Measurements from ENCODE around the gene PRKCE. TPM values are rescaled to one million over a fixed set of nuclear protein-coding genes. Genes with fewer than 3 reads are reported as not detected.

PRKCE gene
- total and polyA plus RNA-seq, 2 of the 8 experiments (the other 6 are each of a cell fraction or from before 2014, with no cell fraction given), result 0.54 to 2.1 TPM

- Histone ChIP-seq H4K5ac (ENCODE audit: insufficient read length, low read depth, low read length) (no peak overlapping the region), H4K20me1 (replicated peaks in 1 of 2; ENCODE audit: control insufficient read depth in 1 of 2, insufficient read depth in 2 of 2, low read length in 2 of 2) (no peaks in the 10 kb centered on the region), H2BK12ac (ENCODE audit: low read depth, low read length) (no peak overlapping the region), H2BK20ac (ENCODE audit: low read length) (no peak overlapping the region), H3K4me3 (ENCODE audit: extremely low read depth in 1 of 4, insufficient read depth in 2 of 4, low read depth in 3 of 4, low read length in 4 of 4) (no peak overlapping the region), H2BK120ac (replicated peaks; ENCODE audit: low read depth, low read length) (no peak overlapping the region), H3K4me2 (ENCODE audit: insufficient read depth in 1 of 2, low read depth in 2 of 2, low read length in 2 of 2) (no peak overlapping the region), H3K56ac (replicated peaks; ENCODE audit: insufficient read length, low read depth, low read length) (no peak overlapping the region), H3K4ac (replicated peaks; ENCODE audit: insufficient read length, low read depth, low read length) (no peak overlapping the region), H3K79me2 (ENCODE audit: control insufficient read depth in 1 of 2, insufficient read depth in 2 of 2, low read length in 2 of 2) (no peaks in the 10 kb centered on the region), H3K9me3 (ENCODE audit: insufficient read depth in 2 of 2, low read depth in 1 of 2, low read length in 1 of 2) (no peaks in the 10 kb centered on the region), H3K23me2 (ENCODE audit: low read depth, low read length) (no peaks in the 10 kb centered on the region), H3K14ac (ENCODE audit: insufficient read length) (no peak overlapping the region), H2BK5ac (ENCODE audit: low read depth, low read length) (no peak overlapping the region), H3K9ac (replicated peaks in 1 of 4; ENCODE audit: extremely low read depth in 1 of 4, low read depth in 3 of 4, low read length in 3 of 4) (no peak overlapping the region), H2AFZ (ENCODE audit: low read length) (0 out of 2 replicates have a peak overlapping the region, but pooled peaks have one; percentile 3), H3K4me1 (replicated peaks in 1 of 4; ENCODE audit: control insufficient read depth in 3 of 4, insufficient read depth in 4 of 4, low read length in 3 of 4) (peaks cover 0 to 7% (median 6%) of the 10 kb centered on the region in 4 experiments; a peak in 3 of 7 replicates), H4K8ac (ENCODE audit: extremely low read depth, insufficient read depth, low read length) (no peak overlapping the region), H4K91ac (replicated peaks; ENCODE audit: insufficient read length, low read length) (no peak overlapping the region), H3K79me1 (ENCODE audit: low read depth, low read length) (no peaks in the 10 kb centered on the region), H3K27me3 (replicated peaks in 1 of 4; ENCODE audit: control insufficient read depth in 3 of 4, extremely low read depth in 1 of 4, insufficient read depth in 3 of 4, low read length in 3 of 4) (no peaks in the 10 kb centered on the region), H3K18ac (ENCODE audit: extremely low read depth, low read length) (no peak overlapping the region), H2AK5ac (ENCODE audit: low read depth, low read length) (no peak overlapping the region), H3K27ac (ENCODE audit: low read depth, low read length) (no peak overlapping the region), H3K36me3 (ENCODE audit: control insufficient read depth in 2 of 4, insufficient read depth in 4 of 4, low read length in 3 of 4) (no peaks in the 10 kb centered on the region), H2BK15ac (ENCODE audit: low read length) (no peak overlapping the region), H3K23ac (ENCODE audit: insufficient read length) (no peak overlapping the region)
- 90% methylated on average over 5 of the region's 5 CpGs; no CpG with 5 or more reads in 1 of the 2 experiments for WGBS, 2 experiments (ENCODE audit: extremely low coverage in 1 of 2, insufficient coverage in 1 of 2, insufficient read length in 1 of 2, insufficient replicate concordance in 2 of 2, low coverage in 1 of 2, low lambda C conversion rate in 2 of 2, missing lambda C conversion rate in 1 of 2)
- FAIRE-seq, result no peak
- POLR2A ChIA-PET (ENCODE audit: partially characterized antibody), result no interaction called here
- CTCF ChIA-PET (ENCODE audit: partially characterized antibody), result interaction anchor here (0.6 to 0.8 kb wide), 4 partner anchors 13 to 345 kb away, joined by 3 to 4 read pairs (median 3); no protein-coding TSS in a partner anchor
- DNase-seq (ENCODE audit: low read depth in 1 of 2, low spot score in 2 of 2), result no peak
- TF ChIP-seq POLR2A (IDR thresholded peaks at IDR 0.05; ENCODE audit: control extremely low read depth in 1 of 2, low read depth in 2 of 2, low read length in 2 of 2) (no peak), CEBPB (IDR thresholded peaks at IDR 0.05; ENCODE audit: low read depth, low read length) (no peak), SIN3A (conservative IDR thresholded peaks at IDR 0.05 in 1 of 2, IDR thresholded peaks at IDR 0.05 in 1 of 2; ENCODE audit: low read depth in 1 of 2, low read length in 2 of 2) (no peak), TCF12 (IDR thresholded peaks at IDR 0.05; ENCODE audit: low read depth, low read length) (no peak), HDAC6 (IDR thresholded peaks at IDR 0.05; ENCODE audit: low read depth, low read length) (no peak), SP1 (IDR thresholded peaks at IDR 0.05; ENCODE audit: low read depth, low read length) (no peak), SIRT6 (IDR thresholded peaks at IDR 0.05; ENCODE audit: low read length) (no peak), SP4 (IDR thresholded peaks at IDR 0.05; ENCODE audit: low read length) (no peak), POLR2AphosphoS5 (IDR thresholded peaks at IDR 0.05; ENCODE audit: low read depth, low read length) (no peak), BRCA1 (IDR thresholded peaks at IDR 0.05; ENCODE audit: low read depth, low read length) (no peak)
- TF ChIP-seq, protein P1, sequence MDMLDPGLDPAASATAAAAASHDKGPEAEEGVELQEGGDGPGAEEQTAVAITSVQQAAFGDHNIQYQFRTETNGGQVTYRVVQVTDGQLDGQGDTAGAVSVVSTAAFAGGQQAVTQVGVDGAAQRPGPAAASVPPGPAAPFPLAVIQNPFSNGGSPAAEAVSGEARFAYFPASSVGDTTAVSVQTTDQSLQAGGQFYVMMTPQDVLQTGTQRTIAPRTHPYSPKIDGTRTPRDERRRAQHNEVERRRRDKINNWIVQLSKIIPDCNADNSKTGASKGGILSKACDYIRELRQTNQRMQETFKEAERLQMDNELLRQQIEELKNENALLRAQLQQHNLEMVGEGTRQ (IDR thresholded peaks at IDR 0.05; ENCODE audit: low read length), result no peak
- TF ChIP-seq, protein P2, sequence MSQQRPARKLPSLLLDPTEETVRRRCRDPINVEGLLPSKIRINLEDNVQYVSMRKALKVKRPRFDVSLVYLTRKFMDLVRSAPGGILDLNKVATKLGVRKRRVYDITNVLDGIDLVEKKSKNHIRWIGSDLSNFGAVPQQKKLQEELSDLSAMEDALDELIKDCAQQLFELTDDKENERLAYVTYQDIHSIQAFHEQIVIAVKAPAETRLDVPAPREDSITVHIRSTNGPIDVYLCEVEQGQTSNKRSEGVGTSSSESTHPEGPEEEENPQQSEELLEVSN (IDR thresholded peaks at IDR 0.05), result no peak
Measured at GRCh38 chr2:46142546-46143428, 491.3 kb downstream of the PRKCE start.
